ENCODE results near the gene MGST1.

The MGST1 gene, protein sequence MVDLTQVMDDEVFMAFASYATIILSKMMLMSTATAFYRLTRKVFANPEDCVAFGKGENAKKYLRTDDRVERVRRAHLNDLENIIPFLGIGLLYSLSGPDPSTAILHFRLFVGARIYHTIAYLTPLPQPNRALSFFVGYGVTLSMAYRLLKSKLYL

DNA sequence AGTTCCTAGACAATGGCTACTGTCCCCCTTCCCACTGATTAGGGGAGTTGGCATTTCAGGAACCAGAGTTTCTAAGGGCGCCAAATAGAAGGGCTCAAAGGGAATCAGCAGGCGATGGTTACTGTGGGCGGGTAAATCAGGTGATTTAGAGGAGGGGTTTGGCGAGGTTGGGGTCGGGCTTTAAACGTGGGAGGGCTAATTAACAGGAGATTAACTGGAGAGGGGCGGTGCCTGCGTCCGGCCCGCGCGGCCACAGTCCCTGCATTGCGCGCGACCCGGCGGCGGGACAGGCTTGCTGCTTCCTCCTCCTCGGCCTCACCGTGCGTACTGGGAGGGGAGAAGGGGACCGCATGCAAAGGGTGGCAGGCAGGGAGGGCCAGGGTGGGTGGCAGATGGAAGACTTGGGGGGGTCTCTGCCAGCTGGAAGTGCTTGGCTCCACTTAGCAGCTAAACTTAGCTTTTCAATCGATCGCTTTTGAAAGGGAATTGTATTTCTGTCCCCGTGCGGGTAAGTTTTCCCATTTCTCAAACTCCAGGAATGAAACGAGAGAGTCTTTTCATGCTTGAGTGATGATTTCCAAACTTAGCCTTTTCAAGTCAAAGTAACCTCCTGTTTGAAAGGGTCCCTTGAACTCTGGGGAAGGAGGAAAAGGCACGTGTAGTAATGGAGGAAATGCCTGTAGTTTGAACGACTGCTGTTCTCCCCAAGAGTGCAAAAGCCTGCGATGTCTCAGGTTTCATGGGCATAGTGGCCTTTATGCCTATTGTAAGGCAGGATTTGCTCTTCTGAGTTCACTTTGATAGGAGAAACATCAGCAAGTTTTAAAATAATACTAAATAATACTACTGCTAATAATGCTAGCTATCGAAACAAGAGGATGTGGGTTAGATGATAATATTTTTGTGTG, at the start of gene MGST1:
Gene MGST1, plus strand, starts transcription at position 255 of the 908 bp plus-strand sequence. CDS start 6,608 bp downstream, outside the sequence.
- DNase-seq (ENCODE audit: low read depth in 2 of 3, low spot score in 1 of 3): no peak

DNA sequence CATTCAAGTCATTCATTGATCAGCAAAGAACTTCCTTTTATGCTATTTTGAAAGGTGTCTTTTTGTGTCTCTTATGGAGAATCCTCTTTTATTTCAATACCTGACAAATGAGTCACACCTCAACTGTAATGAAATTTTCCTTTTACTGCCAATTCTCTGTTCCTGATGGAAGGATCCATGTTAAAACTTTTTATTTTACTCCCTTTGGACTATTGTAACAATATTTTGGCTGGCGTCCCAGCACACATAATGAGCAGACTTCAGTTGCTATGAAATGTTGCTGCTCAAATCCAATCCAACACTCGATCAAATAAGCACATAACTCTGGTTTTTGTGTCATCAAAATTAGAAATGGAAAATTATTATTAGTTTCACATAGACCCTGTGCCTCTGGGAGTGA, 48.0 kb upstream of the MGST1 start:
- DNase-seq (ENCODE audit: low read depth in 2 of 3, low spot score in 1 of 3): no peak

DNA sequence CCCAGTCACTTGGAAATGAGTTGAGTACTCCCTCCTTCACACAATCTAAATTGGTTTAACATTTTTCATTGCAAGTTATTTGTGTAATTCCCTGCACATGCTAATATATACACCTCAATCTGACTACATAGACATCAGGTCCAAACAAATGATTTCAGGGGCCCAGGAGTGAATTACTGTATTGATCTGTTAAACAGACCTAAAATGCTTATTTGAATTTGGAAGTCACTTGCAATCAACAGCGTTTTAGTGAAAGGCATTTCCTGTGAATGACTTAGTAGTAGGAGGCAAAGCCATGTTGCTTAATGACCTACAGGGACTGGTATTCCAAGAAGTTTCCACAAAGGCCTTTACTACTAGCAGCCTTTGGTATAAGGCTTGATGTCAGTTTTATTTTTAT, 47.3 kb upstream of the MGST1 start:
- no peak for DNase-seq (ENCODE audit: low read depth in 2 of 3, low spot score in 1 of 3)

DNA sequence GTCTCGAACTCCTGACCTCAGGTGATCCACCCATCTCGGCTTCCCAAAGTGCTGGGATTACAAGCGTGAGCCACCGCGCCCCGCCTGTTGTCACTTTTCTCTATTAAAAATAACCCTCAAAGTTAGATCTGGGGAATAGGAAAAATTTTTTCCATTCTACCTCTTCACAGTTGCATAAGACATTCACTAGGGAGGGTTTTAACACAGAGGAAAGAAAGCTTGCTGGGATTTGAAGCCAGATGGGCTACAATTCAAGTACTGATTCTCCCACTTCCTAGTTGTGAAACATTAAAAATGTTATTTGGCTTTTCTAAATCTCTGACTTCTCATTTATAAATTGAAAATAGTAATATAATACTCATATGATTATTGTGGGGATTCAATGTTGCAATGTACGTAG, 46.7 kb upstream of the MGST1 start:
- DNase-seq (ENCODE audit: low read depth in 2 of 3, low spot score in 1 of 3): no peak

DNA sequence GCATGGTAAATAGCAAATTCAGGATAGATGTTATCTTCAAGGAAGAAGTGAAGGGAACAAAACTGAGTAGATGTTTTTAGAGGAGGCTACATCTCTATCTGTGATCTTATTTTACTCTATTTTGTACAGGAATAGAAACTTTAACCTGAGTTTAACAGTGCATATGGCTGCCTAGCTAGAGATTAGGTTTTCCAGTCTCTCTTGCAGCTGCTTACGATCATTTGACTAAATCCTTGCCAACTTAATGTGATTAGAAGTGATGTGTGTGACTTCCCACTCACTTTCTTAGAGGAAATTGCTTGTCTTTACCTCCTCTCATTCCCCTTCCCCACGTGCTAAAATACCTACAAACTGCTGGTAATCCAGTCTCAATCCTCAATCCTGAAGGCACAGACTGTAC, 43.5 kb upstream of the MGST1 start:
- DNase-seq (ENCODE audit: low read depth in 2 of 3, low spot score in 1 of 3): no peak

DNA sequence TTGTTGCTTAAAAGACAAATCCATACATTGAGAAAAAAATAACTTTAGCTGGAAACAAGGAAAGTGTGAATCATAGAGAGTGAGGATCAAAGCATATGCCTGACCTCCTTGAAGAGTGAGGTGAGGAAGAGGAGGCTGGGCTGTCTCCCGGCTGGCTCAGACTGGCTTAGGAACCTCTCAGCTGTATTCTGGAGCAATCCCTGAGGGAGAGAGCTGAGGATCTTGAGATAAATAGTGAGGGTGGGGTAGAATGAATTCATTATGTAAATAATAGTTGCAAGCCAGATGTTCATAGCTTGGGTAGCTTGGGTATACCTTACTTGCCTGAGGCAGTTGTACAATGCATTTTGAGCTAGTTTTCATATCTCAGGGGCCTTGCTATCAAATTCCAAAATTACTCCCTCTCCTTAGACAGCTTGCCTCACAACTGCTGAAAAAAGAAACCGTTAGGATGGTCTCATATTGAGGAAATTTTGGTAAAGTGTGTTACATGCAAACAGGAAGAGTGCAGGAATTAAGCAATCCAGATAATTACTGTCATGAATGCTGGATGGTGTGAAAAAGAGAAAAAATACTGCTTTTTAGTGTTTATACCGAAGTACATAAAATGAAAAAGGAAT, 39.5 kb upstream of the MGST1 start:
- DNase-seq (ENCODE audit: low read depth in 2 of 3, low spot score in 1 of 3): no peak

DNA sequence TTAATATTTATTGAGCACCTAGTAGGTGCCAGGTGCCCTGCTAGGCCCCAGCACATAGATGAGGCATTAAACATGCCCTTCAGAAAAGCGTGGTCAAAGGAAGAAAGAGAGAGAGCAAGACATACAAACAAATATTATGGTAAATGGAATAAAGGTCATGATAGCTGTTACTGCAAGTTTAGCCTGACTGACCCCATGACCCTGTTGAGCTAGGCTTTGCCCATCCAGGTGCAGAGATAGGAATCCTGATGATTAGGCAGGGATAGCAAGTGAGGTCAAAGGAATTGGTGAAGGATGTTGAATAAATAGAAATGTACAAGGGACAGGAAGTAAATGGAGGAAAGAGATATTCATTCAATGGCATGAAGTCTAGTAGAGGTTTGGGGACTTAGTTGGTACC, 36.5 kb upstream of the MGST1 start:
- no peak for DNase-seq (ENCODE audit: low read depth in 2 of 3, low spot score in 1 of 3)

DNA sequence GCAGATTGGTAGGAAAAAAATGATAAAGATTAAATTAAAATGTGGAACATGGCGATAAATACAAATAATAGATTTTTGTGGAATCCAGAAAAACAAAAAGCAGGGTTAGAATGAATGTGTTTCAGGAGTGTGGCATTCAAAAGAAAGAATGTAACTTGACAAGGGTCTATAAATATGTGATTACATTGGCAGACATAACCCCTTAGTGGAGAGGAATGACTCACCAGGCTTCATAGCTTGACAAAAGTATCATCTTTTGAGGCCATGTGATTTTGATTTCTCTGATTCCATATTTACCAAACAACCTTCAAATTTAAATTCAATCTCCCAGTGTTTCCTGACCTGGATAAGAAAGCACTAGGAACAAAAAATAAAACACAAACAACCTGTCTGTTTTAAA, 24.4 kb upstream of the MGST1 start:
- DNase-seq (ENCODE audit: low read depth in 2 of 3, low spot score in 1 of 3): no peak

DNA sequence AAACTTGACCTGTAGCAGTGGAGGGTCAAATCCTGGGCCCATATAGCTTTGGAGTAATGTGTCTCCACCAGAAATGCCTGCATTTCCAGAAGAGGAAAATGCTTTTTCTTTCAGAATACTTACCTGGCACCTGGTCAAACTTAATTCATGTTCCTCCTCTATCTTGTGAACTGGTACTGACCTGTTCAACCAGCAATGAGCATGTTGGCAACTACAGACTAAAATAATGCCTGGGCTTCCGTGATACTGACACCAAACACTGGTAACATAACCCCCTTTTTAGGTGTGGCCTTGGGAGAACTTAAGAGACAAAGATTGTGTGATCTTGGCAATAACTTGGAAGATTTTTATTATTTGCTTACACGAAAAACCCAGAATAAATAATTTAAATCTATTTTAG, 23.8 kb upstream of the MGST1 start:
- DNase-seq (ENCODE audit: low read depth in 2 of 3, low spot score in 1 of 3): no peak

DNA sequence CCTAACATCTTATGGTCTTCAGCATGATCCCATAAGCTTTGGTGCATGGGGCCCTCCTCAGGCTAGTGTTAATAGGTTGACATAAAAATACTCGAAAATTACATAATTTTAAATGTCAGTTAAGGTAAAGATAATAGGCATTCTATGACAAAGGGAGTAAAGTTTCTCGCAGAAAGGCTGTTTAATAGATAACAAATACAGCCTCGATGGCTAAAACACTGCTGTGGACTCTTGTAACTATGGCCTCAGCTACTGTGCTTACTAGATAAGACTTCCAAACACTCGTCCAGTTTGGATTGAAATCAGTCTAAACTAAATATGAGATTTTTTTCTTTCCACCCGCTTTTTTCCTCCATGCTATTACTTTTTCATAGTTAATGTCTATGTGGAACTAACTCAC, 23.2 kb upstream of the MGST1 start:
- no peak for DNase-seq (ENCODE audit: low read depth in 2 of 3, low spot score in 1 of 3)

DNA sequence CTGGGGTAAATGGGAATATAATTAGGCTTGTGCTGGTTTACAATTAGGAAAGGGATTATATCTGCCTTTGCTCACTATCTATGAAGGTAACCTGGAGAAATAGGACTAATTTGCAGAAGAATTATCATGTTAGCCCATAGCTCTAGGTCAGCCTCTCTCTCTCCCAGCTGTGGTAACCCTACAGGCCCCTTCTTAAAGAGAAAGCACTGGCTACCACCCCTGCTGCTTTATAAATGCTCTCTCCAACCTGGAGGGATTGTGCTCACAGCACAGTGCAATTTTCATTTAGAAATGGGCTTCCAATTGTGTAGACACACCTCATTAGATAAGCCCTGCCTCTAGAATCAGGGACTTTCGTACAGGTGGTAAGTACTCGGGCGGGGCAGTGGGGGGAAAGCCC, 22.7 kb upstream of the MGST1 start:
- DNase-seq (ENCODE audit: low read depth in 2 of 3, low spot score in 1 of 3): no peak

DNA sequence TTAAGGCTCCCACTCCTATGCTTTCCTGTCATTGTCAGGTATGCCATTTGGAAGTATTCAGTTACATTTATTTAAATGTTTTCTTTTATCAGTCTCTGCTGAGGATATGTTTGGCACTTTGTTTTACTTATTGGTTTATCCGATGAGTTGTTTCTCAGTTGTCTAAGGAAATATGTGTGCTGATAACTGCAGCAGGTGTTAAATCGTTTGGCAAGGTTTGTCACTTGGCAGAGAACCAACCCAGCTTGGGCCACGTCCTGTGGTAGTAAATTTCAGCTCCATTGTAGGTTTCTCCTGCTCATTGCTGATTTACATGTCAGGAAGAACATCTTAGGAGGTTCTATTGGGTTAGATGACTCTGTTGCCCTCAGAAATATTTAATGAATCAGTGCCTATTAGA, 22.0 kb upstream of the MGST1 start:
- no peak for DNase-seq (ENCODE audit: low read depth in 2 of 3, low spot score in 1 of 3)

DNA sequence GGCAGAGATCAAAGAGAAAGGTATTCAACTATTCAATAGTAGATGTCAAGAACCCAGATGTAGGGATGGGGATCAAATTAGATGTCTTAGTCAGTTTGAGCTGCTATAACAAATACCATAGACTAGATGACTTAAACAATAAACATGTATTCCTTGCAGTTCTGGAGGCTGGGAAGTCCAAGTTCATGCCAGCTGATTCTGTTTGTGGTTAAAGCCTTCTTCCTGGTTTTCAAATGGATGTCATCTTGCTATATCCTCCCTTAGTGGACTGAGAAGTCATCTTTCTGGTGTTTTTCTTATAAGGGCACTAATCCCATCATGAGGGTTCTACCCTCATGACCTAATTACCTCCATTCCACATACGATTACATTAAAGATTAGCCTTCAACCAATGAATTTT, 19.5 kb upstream of the MGST1 start:
- no peak for DNase-seq (ENCODE audit: low read depth in 2 of 3, low spot score in 1 of 3)

DNA sequence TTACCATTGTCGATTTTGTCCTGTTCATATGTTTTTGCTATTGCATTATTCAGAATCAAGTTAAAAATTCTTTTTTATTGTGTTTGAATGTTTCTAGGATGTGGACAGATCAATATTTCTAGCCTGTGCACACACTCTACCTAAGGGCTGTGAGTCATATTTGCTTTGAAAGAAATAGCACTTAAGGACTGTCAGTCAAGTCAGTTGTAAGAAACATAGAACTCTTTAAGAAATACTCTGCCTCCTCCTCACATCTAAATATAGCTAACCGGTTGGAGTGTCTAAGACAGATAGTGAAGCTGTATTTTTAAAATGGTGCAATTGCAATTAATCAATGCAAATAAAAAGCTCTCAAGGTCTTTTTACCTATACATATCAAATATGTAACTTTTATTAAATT, 17.9 kb upstream of the MGST1 start:
- DNase-seq (ENCODE audit: low read depth in 2 of 3, low spot score in 1 of 3): no peak

DNA sequence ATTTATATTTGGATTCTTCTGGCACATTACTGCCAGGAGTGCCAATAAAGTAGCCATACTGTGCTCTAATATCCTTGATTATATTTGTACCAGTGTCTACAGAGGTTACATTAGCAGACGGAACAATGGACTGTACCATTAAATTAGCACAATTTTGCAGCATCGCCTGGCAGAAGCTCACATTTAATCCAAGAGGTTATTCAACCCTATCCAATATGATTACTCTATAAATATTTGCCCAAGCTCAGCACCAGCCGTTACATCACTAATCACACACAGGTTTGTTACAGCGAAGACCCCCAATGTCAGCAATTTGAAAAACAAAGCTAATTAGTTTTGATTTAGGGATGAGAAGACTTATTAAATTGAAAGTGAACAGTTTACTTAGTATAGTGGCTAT, 16.9 kb upstream of the MGST1 start:
- DNase-seq (ENCODE audit: low read depth in 2 of 3, low spot score in 1 of 3): no peak

DNA sequence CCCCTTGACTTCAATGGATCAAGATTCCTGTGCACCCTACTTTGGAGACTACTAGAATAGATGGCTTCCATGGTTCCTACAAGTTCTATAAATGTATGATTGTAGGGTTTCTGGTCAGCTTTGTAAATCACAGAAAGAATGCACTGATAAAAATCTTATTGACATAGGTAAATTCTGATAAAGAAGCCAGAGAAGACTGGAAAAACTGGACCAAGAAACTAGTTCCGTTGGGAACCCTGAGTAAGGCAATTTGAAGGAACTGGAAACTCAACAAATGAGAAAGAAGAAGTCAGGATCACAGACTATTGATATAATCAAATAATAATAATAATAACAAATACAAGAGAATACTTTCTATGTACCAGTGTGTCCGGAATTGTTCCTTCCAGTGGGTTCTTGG, 15.4 kb upstream of the MGST1 start:
- no peak for DNase-seq (ENCODE audit: low read depth in 2 of 3, low spot score in 1 of 3)

DNA sequence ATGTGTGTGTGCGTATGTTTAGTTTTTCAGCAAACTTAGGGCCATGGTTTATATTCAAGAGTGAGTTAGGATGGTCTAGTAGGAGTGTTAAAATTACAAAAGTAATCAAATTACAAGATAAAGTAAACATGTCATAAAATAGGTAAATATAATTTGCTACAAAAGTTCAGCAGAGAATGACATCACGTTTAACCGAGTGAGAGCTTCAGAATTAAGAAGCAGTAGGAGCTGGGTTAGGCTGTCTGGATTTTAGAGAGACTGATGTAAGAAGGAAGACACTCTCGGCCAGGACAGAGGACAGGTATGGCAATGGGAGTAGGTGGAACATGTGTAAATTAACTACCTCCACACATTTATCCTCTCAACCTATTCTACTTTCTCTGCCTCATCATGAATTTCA, 11.6 kb upstream of the MGST1 start:
- DNase-seq (ENCODE audit: low read depth in 2 of 3, low spot score in 1 of 3): no peak

DNA sequence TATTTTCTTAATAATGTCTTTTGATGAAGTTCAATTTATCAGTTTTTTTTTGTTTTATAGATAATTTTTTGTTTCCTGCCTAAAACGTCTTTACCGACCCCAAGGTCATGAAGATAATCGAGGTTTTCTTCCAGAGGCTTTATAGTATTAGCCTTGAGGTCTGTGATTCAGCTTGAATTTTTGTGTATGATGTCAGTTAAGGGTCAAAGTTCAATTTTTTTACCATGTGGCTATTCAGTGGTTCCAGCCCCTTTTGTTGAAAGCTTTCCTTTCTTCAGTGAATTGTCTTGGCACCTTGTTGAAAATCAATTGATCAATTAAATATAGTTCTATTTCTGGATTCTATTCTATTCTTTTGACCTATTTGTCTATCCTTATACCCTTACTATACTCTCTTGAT, 3.2 kb upstream of the MGST1 start:
- DNase-seq (ENCODE audit: low read depth in 2 of 3, low spot score in 1 of 3): no peak

DNA sequence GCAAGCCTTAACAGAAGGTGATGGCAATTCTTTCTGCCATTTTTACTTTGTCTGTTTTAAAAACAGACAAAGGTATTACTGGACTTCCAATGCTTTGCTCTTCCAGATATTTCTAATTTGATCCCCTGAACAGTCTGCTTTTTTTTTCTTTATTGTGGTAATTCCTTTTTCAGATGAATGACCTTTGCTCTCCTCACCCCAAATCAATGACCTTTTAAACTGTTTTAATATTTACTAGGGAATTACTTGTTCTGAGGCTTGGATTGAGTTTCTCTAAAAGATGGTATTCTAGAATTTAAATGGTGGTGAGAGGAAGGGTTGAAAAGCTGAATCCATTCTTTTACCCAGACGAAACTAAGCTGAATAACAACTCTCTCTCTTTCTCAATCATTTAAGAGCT, 2.3 kb upstream of the MGST1 start:
- no peak for DNase-seq (ENCODE audit: low read depth in 2 of 3, low spot score in 1 of 3)

DNA sequence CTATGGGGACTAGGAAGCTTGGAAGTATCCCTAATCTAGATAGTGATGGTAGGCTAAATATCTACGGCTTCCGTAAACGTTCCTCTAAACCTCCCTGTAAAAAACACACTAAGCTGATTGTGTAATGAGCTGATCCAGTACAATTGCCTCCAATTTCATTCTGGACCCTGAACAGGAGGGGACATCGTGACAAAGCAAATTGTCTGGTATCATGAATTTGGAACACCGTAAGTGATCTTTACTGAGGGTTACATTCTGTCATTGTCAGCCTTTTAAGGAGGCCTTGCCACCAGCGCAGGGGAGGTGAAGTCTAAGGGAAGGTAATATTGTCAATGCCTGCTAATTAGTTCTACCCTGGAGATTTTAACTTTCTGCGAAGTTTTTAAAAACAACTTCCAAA, 487 bp upstream of the MGST1 start:
- no peak for DNase-seq (ENCODE audit: low read depth in 2 of 3, low spot score in 1 of 3)

DNA sequence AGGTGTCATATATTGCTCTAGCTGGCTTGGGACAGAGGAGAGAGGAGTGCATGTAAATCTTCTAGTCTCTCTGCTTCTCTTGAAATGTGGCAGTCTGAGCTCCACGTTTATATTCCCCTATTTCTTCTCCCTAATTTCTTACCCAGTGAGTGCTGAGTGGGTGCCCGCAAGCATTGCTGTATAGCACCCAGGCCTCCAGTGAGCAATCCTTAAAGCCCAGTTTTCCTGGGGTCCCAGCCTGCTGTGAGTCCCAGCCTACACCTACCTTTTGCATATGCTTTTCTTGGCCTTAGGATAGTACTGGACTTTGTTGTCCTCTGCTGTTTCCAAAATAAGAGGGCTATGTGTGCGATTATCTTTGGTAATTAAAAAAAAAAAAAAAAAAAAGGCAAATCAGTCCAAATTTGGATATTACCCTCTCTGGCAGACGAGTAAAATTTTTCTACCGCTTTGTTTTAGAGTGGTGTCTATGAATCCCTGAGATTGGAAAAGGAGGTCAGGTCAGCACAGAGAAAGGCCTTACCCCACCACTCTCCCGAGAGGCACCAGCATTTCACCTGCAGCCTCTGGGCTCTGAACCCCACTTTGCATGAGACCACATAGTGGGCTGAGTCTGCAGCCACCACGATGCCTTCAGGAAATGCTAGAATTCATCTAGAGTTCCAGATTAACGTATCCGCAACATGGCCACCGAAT, 1.1 kb downstream of the MGST1 start:
- DNase-seq (ENCODE audit: low read depth in 2 of 3, low spot score in 1 of 3): no peak

DNA sequence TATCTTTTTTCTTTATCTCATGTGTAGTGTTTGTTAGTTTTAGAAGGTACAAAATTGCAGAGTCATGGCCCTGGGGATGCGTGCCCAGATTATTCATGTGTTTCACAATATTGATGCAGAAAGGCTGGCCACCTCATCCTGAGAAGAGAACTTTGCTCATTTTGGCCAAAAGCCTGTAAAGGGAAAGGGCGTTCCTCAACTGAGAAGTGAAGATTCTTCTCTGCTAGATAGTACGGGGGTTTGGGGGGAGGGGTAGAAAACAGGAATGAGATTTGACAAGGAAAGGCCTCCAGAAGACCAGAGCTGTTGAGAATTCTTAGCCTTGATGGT, 1.7 kb downstream of the MGST1 start:
- DNase-seq (ENCODE audit: low read depth in 2 of 3, low spot score in 1 of 3): no peak
